Pancreas (tissue), 10 donors: ENCODE results near the gene KANK3. TPM values are rescaled to one million over a fixed set of nuclear protein-coding genes. Genes with fewer than 3 reads are reported as not detected.

ENCODE experiments used
- ATAC-seq, 4 donors: fragments of 200-7000 bp; cut with Tn5 transposase; one replicate each; pipeline versions ENCODE4 v1.8.0 to v1.9.1; 2020; ENCODE audit warnings: mild to moderate bottlenecking in 4 of 4, moderate library complexity in 4 of 4
- DNase-seq, 6 donors: peaks; one replicate each; pipeline ENCODE4 v3.0.0-alpha.2; 2020
- FAIRE-seq: peaks from 2 replicates; lab custom pipeline; 2012; peaks lifted over from hg19 to GRCh38; lab: Jason Lieb, UNC
- H3K27ac ChIP-seq, 4 donors: fragments of 200-600 bp; sonication (generic); 1 replicate in 3 of 4; 2 replicates in 1 of 4; pipeline versions ENCODE4 v1.5.0 to v1.8.0; 2020
- H3K27me3 ChIP-seq, 4 donors: fragments of 200-600 bp; one replicate each; pipeline ENCODE4 v1.8.0; 2021
- H3K36me3 ChIP-seq, 3 donors: fragments of 200-600 bp; sonication (generic) in 1 of 3; one replicate each; pipeline versions ENCODE4 v1.5.0 to v1.8.0; 2020 to 2021
- H3K4me1 ChIP-seq, 3 donors: fragments of 200-600 bp; one replicate each; pipeline ENCODE4 v1.8.0; 2021
- H3K4me3 ChIP-seq, 4 donors: fragments of 200-600 bp; sonication (generic) in 2 of 4; one replicate each; pipeline versions ENCODE4 v1.5.0 to v1.8.0; 2020 to 2021
- H3K9me3 ChIP-seq, 4 donors: fragments of 200-600 bp; one replicate each; pipeline ENCODE4 v1.8.0; 2021
- WGBS, 2 donors: extraction: QIAGEN DNeasy Blood & Tissue Kit; methylation state at CpG; one replicate each; pipeline ENCODE4 v1.1.7; 2013; 5-methylcytosine and 5-hydroxymethylcytosine counted together
- intact Hi-C, 3 donors: fragments of 100-400 bp; cut with DNase I; formaldehyde crosslinking; loops; one replicate each; pipeline versions ENCODE4 v1.11.1 to v1.14.2; 2022
- polyA plus RNA-seq, 2 donors: library from polyadenylated mRNA; stranded (reverse); fragments of 200-250 nt; gene quantifications; one replicate each; pipeline ENCODE4 v1.2.3, GENCODE V29; 2013
- total RNA-seq, 6 donors: library from RNA; stranded (reverse); fragmentation: NEBNext Ultra II Directional in 4 of 6; extraction: Animal tissue kit (Norgen Biotek cat#: 25700) in 4 of 6; gene quantifications; one replicate each; pipeline versions ENCODE4 v1.2.1 to v1.2.4, GENCODE V29; 2021 to 2023
- TF ChIP-seq, protein P1 (sequence below), 4 donors: fragments of 200-600 bp; sonication (generic) in 3 of 4; IDR thresholded peaks; one replicate each; pipeline versions ENCODE4 v1.5.0 to v1.8.0; 2021; ENCODE audit warnings: antibody characterized with exemption in 4 of 4
- donor health status: healthy with polysubstance abuse.
- donor health status: DM: no; HTN: no; CAD: no; lungs with moderate emphysema.
- donor health status: DM: no; HTN: no; CAD: no.
- donor health status: control.
- donor health status: control.
- donor health status: Bipolar disorder and iron deficiency.
- donor health status: DM: yes; HTN: yes; CAD: no.
- donor health status: DM: no; HTN: no; CAD: no.
- donor health status: DM: no; HTN: no; CAD: no.
- donor health status: DM: yes; HTN: yes; CAD: no.

Gene KANK3
- total RNA-seq (1 to 10 TPM; 1.7 to 2.3 (median 2.0) TPM), polyA plus RNA-seq (10 to 100 TPM in 1 of 2 donors, 1 to 10 TPM in 1; 7.7 to 17.9 TPM)

DNA sequence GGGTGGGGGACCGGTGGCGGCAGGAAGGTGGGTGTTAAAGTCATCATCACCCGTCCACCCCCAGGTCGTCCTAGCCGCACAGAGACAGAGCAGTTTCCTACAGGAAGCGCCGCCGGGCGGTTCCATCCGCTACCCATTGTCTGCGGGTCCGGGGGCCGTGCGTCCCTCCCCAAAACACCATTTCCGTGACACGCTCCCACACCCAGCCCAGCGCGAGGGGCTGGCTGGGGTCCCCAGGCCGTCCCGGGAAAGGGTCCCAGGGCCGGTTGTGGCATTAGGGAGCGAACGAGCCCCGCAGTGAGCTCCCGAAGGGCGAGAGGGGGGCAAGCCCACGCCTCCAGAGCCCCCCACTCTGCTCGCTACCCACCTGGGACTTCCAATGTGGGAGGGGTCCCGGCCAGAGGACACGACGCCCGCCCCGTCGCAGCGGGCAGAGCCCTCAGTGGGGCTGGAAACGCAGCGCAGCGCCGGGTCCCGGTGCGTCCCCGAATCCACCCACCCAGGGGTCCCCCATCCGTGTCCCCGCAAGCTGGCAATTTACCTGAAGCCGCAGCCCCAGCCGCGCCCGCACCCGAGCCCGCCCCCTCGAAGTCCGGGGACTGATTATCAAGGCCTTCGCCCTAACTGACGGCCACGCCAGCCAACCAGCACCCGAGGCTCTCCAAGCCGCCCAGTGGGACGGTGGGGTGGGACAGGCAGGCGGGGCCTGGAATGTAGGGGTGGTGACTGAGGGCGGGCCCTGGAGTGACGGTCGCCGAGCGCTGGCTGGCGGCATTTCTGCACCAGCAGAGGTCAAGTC lies at the start of gene KANK3:
TSS of gene KANK3 (minus strand) at position 579 of the 799 bp plus-strand sequence. CDS start 5,434 bp downstream, outside the sequence.
- Histone ChIP-seq H3K9me3 (no peaks in the 10 kb centered on the region), H3K4me1 (no peaks in the 10 kb centered on the region), H3K27me3 (no peaks in the 10 kb centered on the region), H3K36me3 (no peaks in the 10 kb centered on the region), H3K27ac (peak within 1 kb of the TSS in 1 of 4 donors; percentile 41), H3K4me3 (peak within 1 kb of the TSS; percentile 18 to 43 (median 25))
- ATAC-seq (peak; percentile 99 to 100 (median 100)), FAIRE-seq (no peak), DNase-seq (peak; percentile 93 to 98 (median 94))
- intact Hi-C loops, result no loop called here
- whole genome bisulfite sequencing, 2 donors, result 13 to 15% methylated on average over 46 to 65 of the region's 65 CpGs
- TF ChIP-seq, protein P1, sequence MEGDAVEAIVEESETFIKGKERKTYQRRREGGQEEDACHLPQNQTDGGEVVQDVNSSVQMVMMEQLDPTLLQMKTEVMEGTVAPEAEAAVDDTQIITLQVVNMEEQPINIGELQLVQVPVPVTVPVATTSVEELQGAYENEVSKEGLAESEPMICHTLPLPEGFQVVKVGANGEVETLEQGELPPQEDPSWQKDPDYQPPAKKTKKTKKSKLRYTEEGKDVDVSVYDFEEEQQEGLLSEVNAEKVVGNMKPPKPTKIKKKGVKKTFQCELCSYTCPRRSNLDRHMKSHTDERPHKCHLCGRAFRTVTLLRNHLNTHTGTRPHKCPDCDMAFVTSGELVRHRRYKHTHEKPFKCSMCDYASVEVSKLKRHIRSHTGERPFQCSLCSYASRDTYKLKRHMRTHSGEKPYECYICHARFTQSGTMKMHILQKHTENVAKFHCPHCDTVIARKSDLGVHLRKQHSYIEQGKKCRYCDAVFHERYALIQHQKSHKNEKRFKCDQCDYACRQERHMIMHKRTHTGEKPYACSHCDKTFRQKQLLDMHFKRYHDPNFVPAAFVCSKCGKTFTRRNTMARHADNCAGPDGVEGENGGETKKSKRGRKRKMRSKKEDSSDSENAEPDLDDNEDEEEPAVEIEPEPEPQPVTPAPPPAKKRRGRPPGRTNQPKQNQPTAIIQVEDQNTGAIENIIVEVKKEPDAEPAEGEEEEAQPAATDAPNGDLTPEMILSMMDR (IDR thresholded peaks at IDR 0.05), result no peak

DNA sequence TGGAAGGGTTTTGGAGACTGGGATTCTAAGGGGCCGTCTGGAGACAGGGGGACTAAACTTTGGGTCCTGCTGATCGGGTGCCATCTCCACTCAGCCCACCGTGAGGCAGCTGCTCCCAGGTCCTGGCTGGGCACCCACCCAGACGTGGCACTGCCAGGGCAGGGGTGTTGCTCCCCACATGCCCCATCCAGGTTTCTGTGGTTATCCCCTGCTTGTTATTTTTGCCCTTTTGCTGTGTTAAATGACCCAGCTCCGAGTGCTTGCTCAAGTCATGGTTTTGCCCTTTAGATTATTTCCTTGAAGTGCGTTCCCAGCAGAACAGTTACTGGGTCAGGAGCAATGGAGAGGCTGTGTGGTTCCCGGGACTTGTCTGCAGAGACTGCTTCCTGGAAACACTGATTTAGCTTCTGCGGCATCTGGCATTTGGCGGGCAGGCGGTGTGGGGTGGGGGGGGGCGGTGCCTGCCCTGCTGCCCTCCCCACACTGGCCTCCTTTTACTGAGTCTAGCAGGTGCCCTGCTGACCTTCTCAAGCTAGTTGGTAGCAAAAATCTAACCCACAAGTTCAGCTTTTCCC lies 49.0 kb upstream of the KANK3 start:
- TF ChIP-seq, protein P1 (IDR thresholded peaks at IDR 0.05), result no peak
- Histone ChIP-seq H3K36me3 (no peaks in the 10 kb centered on the region), H3K9me3 (no peaks in the 10 kb centered on the region), H3K27me3 (no peaks in the 10 kb centered on the region), H3K4me1 (peaks cover 34 to 63% (median 58%) of the 10 kb centered on the region in 3 donors), H3K27ac (peak overlapping the region; percentile 51 to 100 (median 84)), H3K4me3 (peak overlapping the region in 2 of 4 donors; percentile 87 to 95)
- FAIRE-seq, result no peak
- peak in 5 of 6 donors; percentile 61 to 76 (median 72) for DNase-seq
- intact Hi-C loops, result no loop called here
- 10 to 15% methylated on average over 11 of the region's 11 CpGs for WGBS, 2 donors
- peak; percentile 8 to 41 (median 16) for ATAC-seq

DNA sequence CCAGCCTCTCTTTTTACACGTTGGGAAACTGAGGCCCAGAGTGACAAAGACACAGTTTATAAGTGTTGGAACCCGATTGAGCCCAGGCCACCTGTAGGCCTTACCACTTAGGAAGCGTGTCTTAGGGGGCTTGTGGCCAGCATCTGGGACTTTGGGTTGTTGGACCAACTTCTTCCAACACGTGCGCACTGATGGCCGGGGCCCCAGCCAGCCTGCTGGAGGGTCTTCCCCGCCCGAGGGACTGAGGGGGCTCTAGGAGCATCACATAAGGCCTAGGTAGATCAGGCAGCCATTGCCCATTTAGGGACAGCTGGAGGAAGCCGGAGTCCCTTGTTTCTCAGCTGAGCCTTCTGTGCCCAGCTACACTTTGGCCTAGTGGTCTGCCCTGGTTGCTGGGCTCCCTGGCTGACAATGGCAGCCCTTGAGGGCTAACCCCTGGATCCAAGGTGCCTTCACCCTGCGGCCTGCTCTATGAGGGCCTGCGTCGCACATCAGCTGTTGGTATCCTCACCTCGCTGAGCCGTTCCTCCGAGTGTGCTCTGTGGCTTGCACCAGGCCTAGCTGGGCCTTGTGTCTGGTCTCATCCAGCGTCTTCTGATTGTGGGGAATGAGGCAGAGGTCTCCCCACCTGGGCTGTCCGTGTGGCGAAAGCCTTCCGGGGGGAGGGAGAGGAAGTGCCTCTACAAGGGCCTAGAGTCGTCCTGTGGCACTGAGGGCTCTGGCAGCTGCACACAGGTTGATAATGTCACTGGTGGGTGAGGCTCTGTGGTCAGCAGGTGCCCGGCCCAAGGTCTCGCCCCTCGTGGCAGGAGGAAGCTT lies 48.3 kb upstream of the KANK3 start:
- Histone ChIP-seq H3K27me3 (no peaks in the 10 kb centered on the region), H3K36me3 (no peaks in the 10 kb centered on the region), H3K4me3 (peak overlapping the region in 3 of 4 donors; percentile 5 to 95 (median 87)), H3K27ac (peak overlapping the region; percentile 51 to 100 (median 84)), H3K4me1 (peaks cover 31 to 59% (median 53%) of the 10 kb centered on the region in 3 donors), H3K9me3 (no peaks in the 10 kb centered on the region)
- ATAC-seq (no peak), DNase-seq (peak in 4 of 6 donors; percentile 53 to 82 (median 57)), FAIRE-seq (no peak)
- WGBS, 2 donors, result 43 to 46% methylated on average over 23 of the region's 23 CpGs
- intact Hi-C loops, result no loop called here
- TF ChIP-seq, protein P1 (IDR thresholded peaks at IDR 0.05), result no peak

DNA sequence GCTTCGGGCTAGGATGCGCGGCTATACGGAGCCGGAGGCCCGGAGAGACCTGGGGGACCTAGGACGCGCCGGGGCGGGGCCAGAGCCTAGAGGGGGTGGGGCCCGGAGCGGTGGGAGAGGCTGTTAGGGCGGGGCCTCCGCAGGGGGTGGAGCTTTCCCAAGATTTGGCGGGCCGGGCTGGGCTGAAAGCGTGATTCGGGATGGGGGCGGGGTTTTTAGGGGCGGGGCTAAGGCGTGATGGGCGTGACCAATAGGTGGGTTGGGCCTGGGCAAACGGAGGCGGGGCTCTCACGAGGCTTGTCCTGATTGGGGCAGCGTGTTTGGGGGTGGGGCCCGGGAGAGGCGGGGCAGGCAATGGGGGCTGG lies 47.5 kb upstream of the KANK3 start:
- intact Hi-C loops, result no loop called here
- TF ChIP-seq, protein P1 (IDR thresholded peaks at IDR 0.05), result no peak
- peak; percentile 71 to 80 (median 77) for ATAC-seq
- H3K4me1 ChIP-seq, result peaks cover 39 to 56% (median 55%) of the 10 kb centered on the region in 3 donors
- DNase-seq, result peak; percentile 94 to 99 (median 98)
- H3K9me3 ChIP-seq, result no peaks in the 10 kb centered on the region
- peak overlapping the region; percentile 74 to 95 (median 90) for H3K4me3 ChIP-seq
- H3K27me3 ChIP-seq, result no peaks in the 10 kb centered on the region
- FAIRE-seq, result no peak
- WGBS, 2 donors, result 0 to 1% methylated on average over 16 to 28 of the region's 28 CpGs
- peak overlapping the region; percentile 100 for H3K27ac ChIP-seq
- no peaks in the 10 kb centered on the region for H3K36me3 ChIP-seq
